Endothelial cell of umbilical vein (primary cell): ENCODE measurements around the gene SMIM12.

Source experiments
- CTCF ChIP-seq, 2 donors: IDR thresholded peaks; 1 replicate in 1 of 2; 2 replicates in 1 of 2; pipeline ENCODE4 v1.5.1; 2011; ENCODE audit warnings: low read length in 2 of 2, mild to moderate bottlenecking in 2 of 2, moderate library complexity in 2 of 2, control low read depth in 1 of 2, inconsistent platforms in 1 of 2, low read depth in 1 of 2; ENCODE audit not compliant: insufficient read depth in 1 of 2; ENCODE audit errors: extremely low read depth in 1 of 2
- EZH2 ChIP-seq: IDR thresholded peaks from 2 replicates; pipeline ENCODE4 v1.6.1; 2012; ENCODE audit warnings: borderline replicate concordance, low read depth, mild to moderate bottlenecking, moderate library complexity, low read length, inconsistent platforms; ENCODE audit not compliant: severe bottlenecking
- FOS ChIP-seq: IDR thresholded peaks from 2 replicates; pipeline ENCODE4 v1.6.1; 2011; ENCODE audit warnings: mild to moderate bottlenecking, low read length, moderate library complexity, borderline replicate concordance; ENCODE audit not compliant: insufficient read depth
- JUN ChIP-seq: IDR thresholded peaks from 2 replicates; pipeline ENCODE4 v1.6.1; 2011; ENCODE audit warnings: borderline replicate concordance, low read depth; ENCODE audit not compliant: insufficient read length, insufficient read depth
- MAX ChIP-seq: IDR thresholded peaks from 2 replicates; pipeline ENCODE4 v1.6.1; 2011; ENCODE audit not compliant: insufficient read depth, insufficient read length
- POLR2A ChIP-seq: IDR thresholded peaks from 2 replicates; pipeline ENCODE4 v1.6.1; 2012; ENCODE audit warnings: low read depth, mild to moderate bottlenecking, control low read depth, low read length
- POLR2AphosphoS5 ChIP-seq: IDR thresholded peaks from 2 replicates; pipeline ENCODE4 v1.6.1; 2012; ENCODE audit warnings: low read depth, mild to moderate bottlenecking, control low read depth, low read length, moderate library complexity; ENCODE audit not compliant: insufficient read depth

- TF ChIP-seq CTCF (IDR thresholded peaks at IDR 0.05; ENCODE audit: extremely low read depth in 1 of 2, insufficient read depth in 1 of 2, low read depth in 1 of 2, low read length in 2 of 2) = no peak
- no peak for TF ChIP-seq EZH2
- no peak for TF ChIP-seq POLR2A
- no peak for TF ChIP-seq FOS
- no peak for TF ChIP-seq POLR2AphosphoS5
- no peak for TF ChIP-seq JUN
- TF ChIP-seq MAX = no peak
Observed at GRCh38 chr1:34844252-34844634, 15.3 kb downstream of the SMIM12 start.
